GM18526 (cell line): Measurements from ENCODE around the gene PCDHGB4.

ENCODE experiments used
- POLR2A ChIP-seq: IDR thresholded peaks from 3 replicates; pipeline ENCODE4 v1.6.1; 2011; ENCODE audit not compliant: insufficient read length; ENCODE audit errors: extremely low read depth

The PCDHGB4 gene

GRCh38 chr5:141360685-141361084 is 26.8 kb upstream of the PCDHGB4 start:
- TF ChIP-seq POLR2A = no peak

GRCh38 chr5:141362719-141363118 is 24.8 kb upstream of the PCDHGB4 start:
- TF ChIP-seq POLR2A = no peak

- no peak for TF ChIP-seq POLR2A
Observed at GRCh38 chr5:141363952-141364660, 23.4 kb upstream of the PCDHGB4 start, which contains the start of gene PCDHGA5. TSS of gene PCDHGA5 (plus strand) at chr5:141364162. CDS start at chr5:141364331, 169 bp downstream.

- no peak for TF ChIP-seq POLR2A
Observed at GRCh38 chr5:141366016-141366896, 21.2 kb upstream of the PCDHGB4 start.

GRCh38 chr5:141369994-141370848 is 17.3 kb upstream of the PCDHGB4 start, which contains the start of gene PCDHGB3:
TSS of gene PCDHGB3 (plus strand) at chr5:141370242. CDS start at chr5:141370395, 153 bp downstream.
- TF ChIP-seq POLR2A = no peak

GRCh38 chr5:141371572-141372475 is 15.7 kb upstream of the PCDHGB4 start:
- no peak for TF ChIP-seq POLR2A

- no peak for TF ChIP-seq POLR2A
Observed at GRCh38 chr5:141373673-141374317, 13.7 kb upstream of the PCDHGB4 start, which contains the start of gene PCDHGA6. TSS of gene PCDHGA6 (plus strand) at chr5:141373891. CDS start at chr5:141374084, 193 bp downstream.

- no peak for TF ChIP-seq POLR2A
Observed at GRCh38 chr5:141374627-141375026, 12.9 kb upstream of the PCDHGB4 start.

GRCh38 chr5:141382469-141383294 is 4.8 kb upstream of the PCDHGB4 start, which contains the start of gene PCDHGA7:
TSS of gene PCDHGA7 (plus strand) at chr5:141382742. CDS start at chr5:141382900, 158 bp downstream.
- TF ChIP-seq POLR2A = no peak

GRCh38 chr5:141383345-141383744 is 4.2 kb upstream of the PCDHGB4 start:
- TF ChIP-seq POLR2A = no peak

GRCh38 chr5:141384471-141385267 is 2.8 kb upstream of the PCDHGB4 start:
- no peak for TF ChIP-seq POLR2A

- TF ChIP-seq POLR2A = no peak
Observed at GRCh38 chr5:141388661-141389060, 1.2 kb downstream of the PCDHGB4 start.
